Muscle of back (tissue), 13 donors: ENCODE results near the gene MPRIP. TPM values are rescaled to one million over a fixed set of nuclear protein-coding genes. Genes with fewer than 3 reads are reported as not detected.
"Not testable (repeated sequence)": the region's sequence is repeated elsewhere in the genome, so short reads cannot be mapped to it uniquely, and the experiment has no call there.

Source experiments
- DNase-seq, 3 donors: peaks; one replicate each; pipeline versions ENCODE4 v3.0.0 to v3.0.0-alpha.2; 2013
- long read RNA-seq, 9 donors: transcript quantifications; one replicate each; lab custom pipeline, GENCODE V29; 2026
- polyA plus RNA-seq, 10 donors: library from polyadenylated mRNA; unstranded; fragments of 120-200 nt; gene quantifications; one replicate each; pipeline ENCODE4 v1.2.1, GENCODE V29; 2013; ENCODE audit not compliant: insufficient read length in 10 of 10

MPRIP gene, protein sequence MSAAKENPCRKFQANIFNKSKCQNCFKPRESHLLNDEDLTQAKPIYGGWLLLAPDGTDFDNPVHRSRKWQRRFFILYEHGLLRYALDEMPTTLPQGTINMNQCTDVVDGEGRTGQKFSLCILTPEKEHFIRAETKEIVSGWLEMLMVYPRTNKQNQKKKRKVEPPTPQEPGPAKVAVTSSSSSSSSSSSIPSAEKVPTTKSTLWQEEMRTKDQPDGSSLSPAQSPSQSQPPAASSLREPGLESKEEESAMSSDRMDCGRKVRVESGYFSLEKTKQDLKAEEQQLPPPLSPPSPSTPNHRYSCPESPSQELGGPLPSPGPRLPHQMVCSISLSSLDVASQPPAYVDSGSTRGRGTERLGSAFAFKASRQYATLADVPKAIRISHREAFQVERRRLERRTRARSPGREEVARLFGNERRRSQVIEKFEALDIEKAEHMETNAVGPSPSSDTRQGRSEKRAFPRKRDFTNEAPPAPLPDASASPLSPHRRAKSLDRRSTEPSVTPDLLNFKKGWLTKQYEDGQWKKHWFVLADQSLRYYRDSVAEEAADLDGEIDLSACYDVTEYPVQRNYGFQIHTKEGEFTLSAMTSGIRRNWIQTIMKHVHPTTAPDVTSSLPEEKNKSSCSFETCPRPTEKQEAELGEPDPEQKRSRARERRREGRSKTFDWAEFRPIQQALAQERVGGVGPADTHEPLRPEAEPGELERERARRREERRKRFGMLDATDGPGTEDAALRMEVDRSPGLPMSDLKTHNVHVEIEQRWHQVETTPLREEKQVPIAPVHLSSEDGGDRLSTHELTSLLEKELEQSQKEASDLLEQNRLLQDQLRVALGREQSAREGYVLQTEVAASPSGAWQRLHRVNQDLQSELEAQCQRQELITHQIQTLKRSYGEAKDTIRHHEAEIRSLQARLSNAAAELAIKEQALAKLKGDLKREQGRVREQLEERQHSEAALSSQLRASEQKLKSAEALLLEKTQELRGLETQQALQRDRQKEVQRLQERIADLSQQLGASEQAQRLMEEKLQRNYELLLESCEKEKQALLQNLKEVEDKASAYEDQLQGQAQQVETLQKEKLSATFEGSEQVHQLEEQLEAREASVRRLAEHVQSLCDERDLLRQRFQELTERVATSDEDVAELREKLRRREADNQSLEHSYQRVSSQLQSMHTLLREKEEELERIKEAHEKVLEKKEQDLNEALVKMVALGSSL (N-terminal part only)
- 100 to 1,000 TPM; 155 to 217 (median 183) TPM for polyA plus RNA-seq
- long read RNA-seq, donor 1, transcript MPRIP-202 (24 exons, 3,846 nt) = major isoform, 7 of 29 reads
- long read RNA-seq, donor 1, partial matches to known transcripts = 20 of 29 reads
- long read RNA-seq, donor 1, other reads (novel, unspliced or antisense) = 0 of 29 reads
- long read RNA-seq, donor 2, full-length matches to known transcripts = 7 of 21 reads
- long read RNA-seq, donor 2, partial matches to known transcripts = 14 of 21 reads
- long read RNA-seq, donor 2, other reads (novel, unspliced or antisense) = 0 of 21 reads
- long read RNA-seq, donor 3 = 0 reads
- long read RNA-seq, donor 4, full-length matches to known transcripts = 7 of 24 reads
- long read RNA-seq, donor 4, partial matches to known transcripts = 17 of 24 reads
- long read RNA-seq, donor 4, other reads (novel, unspliced or antisense) = 0 of 24 reads
- long read RNA-seq, donor 5, full-length matches to known transcripts = 2 of 118 reads
- long read RNA-seq, donor 5, partial matches to known transcripts = 116 of 118 reads
- long read RNA-seq, donor 5, other reads (novel, unspliced or antisense) = 0 of 118 reads
- long read RNA-seq, donor 6, full-length matches to known transcripts = 12 of 30 reads
- long read RNA-seq, donor 6, partial matches to known transcripts = 18 of 30 reads
- long read RNA-seq, donor 6, other reads (novel, unspliced or antisense) = 0 of 30 reads
- long read RNA-seq, donor 7, full-length matches to known transcripts = 10 of 47 reads
- long read RNA-seq, donor 7, partial matches to known transcripts = 37 of 47 reads
- long read RNA-seq, donor 7, other reads (novel, unspliced or antisense) = 0 of 47 reads
- long read RNA-seq, donor 8, partial matches to known transcripts = 5 of 9 reads
- long read RNA-seq, donor 8, other reads (novel, unspliced or antisense) = 0 of 9 reads
- long read RNA-seq, donor 9, partial matches to known transcripts = 0 of 2 reads
- long read RNA-seq, donor 9, other reads (novel, unspliced or antisense) = 0 of 2 reads

DNA sequence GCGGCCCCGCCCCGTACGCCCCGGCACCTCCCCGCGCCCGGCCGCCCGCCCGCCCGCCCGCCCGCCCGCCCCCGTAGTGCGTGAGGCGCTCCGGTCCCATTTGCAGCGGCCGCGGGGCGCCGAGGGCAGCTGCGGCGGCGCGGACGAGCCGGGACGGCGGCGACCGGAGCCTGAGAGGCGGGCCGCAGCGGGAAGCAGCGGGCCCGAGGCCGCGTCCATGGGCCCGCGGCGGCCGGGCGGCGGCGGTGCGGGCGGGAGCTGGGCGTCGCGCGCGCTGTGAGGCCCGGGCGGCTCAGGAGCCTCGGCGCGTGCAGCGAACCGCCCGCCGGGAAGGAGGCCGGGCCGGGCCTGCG is at the start of gene MPRIP:
Gene MPRIP, plus strand, starts transcription at position 74 of the 353 bp plus-strand sequence. CDS start 392 bp downstream, outside the sequence.
- DNase-seq = no peak

DNA sequence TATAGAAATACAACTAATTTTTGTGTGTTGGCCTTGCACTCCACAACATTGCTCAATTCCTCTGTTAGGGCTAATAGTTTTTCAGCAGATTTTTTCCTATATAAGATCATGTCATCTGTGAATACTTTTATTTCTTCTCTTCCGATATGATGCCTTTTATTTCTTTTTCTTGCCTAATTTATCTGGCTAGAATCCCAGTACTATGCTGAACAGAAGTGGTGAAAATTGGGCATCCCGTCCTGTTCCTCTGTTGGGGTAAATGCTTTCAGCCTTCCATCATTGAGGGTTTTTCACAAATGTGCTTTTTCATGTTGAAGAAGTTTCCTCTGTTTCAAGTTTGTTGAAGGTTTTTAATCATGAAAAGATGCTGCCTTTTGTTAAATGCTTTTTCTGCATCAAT is 47.6 kb upstream of the MPRIP start:
- DNase-seq = no peak

DNA sequence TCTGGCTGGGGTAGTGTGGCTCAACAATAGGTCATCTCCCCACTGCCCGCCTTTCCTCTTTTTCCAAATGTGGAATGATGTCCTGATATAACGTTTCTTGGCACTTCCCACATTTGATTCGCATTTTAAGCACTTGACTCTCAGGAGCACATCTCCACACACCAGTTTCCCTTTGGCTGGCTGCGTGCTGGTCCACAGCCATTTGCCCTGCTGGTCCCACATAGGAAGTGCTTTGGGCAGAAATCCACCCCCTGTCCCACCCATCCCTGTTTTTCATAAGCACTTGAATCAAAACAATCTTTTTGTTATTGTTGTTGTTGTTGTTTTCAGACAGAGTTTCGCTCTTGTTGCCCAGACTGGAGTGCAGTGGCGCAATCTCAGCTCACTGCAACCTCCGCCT is 46.3 kb upstream of the MPRIP start:
- DNase-seq = no peak

DNA sequence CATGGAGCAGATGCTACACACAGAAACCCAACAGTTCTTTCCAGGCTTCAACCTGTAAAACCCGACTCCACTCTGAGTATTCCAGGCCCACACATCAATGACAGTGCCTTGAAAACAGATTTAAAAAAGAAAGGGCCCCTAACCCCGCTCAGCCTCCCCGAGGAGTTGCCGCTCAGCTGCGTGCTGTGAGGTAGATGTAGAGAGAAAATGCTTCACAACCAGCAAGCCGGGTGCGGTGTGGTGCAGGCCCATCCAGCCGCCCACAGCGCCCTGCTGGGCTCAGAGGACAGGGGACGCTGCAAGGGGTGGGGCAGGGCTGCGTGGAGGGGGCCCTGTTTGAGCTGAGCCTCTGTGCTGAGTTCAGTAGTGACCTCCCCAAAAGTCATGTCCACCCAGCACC is 45.5 kb upstream of the MPRIP start:
- not testable (repeated sequence) for DNase-seq

DNA sequence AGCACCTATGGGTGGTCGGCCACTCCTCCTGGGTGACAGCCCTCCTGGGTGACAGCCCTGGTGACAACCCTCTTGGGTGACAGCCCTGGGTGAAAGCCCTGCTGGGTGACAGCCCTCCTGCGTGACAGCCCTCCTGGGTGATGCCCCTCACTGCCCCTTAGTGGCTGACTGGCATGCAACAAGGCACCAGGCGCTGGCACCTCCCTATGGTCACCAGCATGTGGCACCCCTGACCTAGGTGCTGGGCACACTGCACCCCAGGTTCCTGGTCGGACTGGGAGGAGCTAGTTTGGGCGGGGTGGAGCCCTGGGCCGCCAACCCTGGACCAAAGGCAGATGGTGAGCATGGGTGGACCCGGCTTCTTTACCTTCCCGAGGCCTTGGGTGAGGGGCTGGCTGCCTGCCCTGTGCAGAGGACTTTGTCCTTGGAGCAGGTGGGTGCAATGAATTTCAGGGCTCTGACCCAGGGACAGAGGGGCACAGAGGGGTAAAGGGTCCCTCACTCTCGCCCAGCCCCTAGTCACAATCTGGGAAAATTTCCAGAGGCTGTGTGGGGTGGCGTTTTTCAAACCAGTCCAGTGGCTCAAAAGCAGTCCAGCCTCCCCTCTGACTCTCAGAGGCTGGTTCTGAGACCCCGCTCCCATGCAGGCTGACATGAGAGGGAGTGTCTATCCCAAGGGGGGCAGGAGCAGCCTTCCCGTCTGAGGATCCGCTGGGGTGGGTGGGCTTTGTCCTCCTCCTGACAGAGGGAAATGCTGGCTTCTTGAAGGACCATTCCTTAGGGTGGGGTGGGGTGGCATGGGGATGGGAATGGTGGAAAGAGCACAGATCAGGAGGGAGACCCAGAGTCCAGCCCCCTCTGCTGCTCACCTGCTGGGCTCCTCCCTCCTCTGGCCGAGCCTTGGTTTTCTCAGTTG is 44.5 kb upstream of the MPRIP start:
- DNase-seq = no peak

DNA sequence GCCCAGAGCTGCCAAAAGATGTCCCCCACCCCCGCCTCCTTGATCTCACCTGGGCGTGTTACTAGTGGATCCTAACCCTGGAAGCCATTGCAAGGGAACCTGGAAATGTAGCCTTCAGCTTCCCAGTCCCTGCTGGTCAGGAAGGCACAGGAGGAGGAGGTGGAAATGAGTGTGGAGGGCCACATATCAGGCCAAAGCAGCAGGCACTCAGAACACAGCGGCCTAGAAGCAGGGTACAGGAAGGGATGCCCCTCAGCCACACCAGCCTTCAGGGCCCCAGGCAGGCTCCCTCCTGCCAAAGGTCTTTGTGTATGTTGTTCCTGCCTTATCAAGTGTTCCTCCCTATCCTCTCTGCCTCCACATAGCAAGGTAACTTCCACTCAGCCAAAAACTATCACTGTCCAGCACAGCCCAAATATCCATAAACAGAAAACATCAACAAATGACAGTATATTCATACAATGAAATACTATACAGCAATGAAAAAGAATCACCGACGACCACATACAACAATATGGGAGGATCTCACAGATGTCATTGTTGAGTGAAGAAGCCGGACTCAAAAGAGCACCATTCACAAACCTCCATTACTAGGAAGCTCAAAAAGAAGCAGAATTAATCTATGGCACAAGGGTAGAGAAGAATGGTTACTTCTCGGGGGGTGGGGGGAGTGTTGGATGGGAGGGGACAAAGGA is 42.2 kb upstream of the MPRIP start:
- no peak for DNase-seq

DNA sequence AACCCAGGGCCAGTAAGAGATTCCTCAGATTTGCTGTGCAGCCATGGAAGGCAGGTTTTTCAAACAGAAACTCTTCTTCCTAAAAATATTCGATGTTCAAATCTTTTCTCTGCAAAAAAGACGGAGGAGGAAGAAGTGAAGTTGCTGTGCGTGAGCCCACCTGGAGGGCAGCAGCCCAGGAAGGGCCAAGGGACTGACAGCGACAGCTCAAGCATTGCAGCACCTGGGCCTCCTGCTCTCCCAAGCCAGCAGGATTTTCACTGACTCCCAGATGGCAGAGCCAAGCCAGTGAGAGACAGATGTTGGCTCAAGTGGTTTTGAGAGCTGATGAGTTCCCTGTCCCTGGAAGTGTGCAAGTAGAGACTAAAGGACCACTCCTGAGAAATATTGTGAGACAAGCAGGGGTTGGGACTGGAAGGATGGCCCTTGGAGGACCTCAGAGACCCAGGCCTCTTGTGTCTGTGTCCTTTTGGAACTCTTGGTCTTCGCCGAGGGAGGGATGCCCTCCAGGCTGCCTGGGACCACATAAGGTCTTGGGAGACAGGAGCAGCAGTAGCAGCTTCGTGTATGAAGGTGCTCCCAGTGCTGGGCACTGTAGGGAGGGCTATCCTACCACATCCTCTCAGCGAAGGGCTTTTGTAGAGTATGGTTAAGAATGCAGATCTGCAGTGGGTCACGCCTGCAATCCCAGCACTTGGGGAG is 41.0 kb upstream of the MPRIP start:
- DNase-seq = no peak

DNA sequence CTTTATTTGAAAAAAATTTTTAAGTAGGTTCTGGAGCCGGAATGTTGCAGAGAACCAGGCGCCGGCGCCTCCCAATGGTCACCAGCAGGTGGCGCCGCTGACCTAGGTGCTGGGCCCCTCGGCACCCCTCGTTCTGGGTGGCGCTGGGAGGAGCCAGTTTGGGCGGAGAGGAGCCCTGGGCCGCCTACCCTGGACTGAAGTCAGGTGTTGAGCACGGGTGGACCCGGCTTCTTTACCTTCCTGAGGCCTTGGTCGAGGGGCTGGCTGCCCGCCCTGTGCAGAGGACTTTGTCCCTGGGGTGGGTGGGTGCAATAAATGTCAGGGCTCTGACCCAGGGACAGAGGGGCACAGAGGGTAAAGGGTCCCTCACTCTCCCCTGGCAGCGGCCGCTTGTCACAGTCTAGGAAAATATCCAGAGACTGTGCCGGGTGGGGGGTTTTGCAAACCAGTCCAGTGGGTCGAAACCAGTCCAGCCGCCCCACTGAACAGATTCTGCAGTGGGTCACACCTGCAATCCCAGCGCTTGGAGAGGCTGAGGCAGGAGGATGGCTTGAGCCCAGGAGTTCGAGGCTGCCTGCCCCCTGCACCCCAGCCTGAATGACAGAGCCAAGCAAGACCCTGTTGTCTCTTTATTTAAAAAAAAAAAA is 40.3 kb upstream of the MPRIP start:
- DNase-seq = peak; percentile 56 to 84 (median 77)

DNA sequence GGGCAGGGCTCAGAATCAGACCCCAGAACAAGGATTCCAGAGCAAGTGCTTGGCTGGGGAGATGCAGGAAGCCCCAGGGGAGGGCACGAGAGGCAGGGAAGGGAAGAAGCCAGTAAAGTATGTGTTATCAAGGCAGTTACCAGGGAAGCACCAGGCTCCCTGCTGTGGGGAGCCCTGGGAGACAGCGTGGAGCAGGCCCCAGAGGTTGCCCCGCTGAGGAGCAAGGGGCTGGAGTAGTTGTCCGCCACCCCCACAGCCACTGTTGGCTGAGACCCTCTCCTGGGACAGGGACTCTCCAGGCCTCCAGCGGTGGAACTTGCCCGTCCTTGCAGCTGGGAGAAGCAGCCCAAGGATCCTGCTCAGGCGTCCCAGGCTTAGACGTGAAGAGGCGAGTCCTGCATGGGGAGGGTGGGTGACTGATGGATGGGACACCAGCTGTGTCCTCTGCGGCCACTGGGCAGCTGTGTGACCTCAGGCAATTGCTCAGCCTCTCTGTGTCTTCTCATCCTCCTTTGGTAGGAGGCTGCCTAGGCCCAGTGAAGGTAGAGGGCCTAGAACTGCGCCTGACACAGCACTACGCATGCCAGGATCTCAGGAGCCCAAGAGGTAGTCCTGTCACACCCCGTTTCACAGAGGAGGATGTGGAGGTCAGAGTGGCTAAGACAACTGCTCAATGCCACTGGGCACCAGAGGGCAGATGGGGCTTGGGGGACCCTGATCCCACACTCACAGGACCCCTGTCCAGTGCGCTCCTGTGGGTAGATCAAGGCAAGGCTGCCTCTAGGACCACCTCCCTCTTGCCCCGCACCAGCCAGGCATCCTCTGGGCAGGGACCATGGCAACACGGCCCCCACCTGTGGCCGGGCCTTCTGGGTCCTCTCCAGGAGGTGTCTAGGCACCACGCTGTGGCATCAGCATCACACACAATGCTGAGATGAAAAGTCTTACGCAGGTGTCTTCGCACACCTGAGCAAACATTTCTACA is 39.2 kb upstream of the MPRIP start:
- not testable (repeated sequence) for DNase-seq

DNA sequence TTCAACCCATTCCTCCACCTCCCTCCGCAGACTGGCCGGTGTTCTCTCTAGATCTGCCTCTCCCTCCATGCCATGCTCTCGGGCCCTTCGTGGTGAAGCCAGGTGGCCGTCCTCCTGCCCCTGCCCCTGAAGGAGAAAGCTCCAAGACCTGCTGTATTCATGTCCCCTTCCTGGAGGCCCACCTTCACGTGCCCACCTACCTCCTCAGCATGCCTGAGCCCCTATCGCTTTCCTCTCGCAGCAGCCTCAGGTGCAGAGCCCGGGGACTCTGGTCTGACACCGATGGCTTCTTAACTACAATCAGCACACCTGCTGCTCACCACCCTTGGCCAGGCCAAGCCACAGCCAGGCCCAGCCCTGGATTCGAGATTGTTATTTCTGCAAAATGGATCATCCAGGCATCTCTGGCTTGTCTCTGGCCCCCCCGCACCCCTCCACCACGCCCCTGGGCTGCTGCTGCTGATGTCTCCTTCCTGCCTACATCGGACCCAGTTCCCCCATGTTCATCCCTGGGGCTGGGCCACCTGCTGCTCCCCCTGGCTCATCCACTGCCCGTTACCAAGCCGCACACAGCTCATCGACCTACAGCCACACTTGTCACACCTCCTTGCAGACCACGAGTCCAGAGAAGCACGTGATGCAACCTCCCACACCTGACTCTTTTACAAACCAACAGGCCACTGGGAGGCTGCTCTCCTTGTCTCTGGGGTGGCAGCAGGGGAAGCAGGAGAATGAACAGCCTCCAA is 37.8 kb upstream of the MPRIP start:
- DNase-seq = no peak

DNA sequence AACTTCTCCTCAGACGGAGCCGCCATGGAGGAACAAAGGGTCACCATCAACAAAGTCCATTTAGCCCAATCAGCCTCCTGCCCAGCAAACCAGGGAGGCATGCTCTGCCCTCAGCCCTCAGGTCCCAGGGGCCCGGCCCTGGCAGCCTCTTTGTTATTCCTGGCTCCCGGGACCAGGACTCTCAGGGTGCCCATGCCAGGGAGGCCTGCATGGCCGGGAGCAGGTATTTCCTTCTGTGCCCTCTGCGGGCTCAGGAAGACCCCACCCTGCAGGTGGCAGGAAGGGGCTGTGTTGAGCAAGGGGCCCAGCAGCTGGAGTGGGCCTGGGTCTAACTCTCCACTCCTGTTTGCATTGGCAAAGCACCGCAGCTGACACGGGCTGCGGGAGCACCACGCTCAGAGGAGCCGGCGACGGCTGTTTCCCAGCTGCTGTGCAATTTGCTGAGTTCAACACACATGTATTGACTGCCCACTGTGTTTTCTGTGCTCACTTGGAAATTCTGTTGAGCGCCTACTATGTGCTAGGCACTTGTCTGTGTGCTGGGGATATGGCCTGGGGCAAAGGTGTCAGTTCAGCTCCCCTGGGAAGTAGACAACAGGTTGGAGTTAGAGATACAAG is 37.2 kb upstream of the MPRIP start:
- DNase-seq = not testable (repeated sequence)

DNA sequence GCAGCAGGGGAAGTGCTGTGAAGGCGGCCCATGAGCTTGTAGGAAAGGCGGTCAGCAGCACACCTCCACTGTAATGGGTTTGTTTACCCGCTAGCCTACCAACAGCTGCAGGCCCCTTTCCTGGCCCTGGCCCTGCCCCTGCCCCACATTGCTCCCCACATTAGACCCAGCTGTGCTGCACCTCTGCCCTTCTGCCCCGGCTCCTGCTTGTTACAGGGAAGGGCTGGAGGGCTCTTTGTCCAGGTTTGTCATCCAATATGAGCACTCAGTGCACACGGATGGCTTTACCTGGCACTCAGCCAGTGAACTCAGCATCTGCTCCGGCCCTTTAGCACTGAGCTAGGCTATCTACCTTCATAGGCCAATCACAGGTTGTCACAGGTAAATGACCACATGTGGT is 34.4 kb upstream of the MPRIP start:
- DNase-seq = not testable (repeated sequence)

DNA sequence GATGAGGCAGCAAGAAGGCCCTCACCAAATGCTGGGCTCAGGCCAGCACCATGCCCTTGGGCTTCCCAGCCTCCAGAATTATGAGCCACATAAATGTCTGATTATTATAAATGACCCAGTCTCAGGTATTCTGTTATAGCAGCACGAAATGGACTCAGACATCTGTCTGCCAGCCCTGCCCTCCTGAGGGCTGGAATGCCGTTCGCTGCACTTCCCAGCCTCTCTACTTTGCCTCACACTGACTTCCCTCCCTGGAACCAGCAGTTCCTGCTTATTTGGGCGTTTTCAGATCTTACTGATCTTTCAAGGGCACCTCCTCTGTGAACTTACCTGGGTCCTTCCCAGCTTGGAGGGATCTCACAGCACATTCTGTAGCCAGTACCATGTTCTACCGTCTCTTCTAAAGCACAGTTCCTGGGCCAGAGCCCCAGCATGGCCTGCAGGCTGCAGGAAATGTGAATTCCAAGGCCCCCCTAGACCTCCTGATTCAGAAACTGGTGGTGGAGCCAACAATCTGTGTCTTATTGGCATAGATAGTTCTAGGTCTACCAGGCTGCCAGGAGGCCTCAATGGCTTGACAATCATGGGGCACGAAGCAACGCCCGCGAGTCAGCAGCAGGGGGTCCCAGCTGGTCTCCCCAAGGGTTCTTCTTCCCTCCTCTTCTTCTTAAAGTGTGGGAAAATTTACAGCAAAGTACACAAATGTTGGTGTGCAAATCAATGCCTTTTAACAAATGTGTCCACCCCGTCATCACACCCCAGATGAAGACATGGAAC is 33.4 kb upstream of the MPRIP start:
- DNase-seq = not testable (repeated sequence)

DNA sequence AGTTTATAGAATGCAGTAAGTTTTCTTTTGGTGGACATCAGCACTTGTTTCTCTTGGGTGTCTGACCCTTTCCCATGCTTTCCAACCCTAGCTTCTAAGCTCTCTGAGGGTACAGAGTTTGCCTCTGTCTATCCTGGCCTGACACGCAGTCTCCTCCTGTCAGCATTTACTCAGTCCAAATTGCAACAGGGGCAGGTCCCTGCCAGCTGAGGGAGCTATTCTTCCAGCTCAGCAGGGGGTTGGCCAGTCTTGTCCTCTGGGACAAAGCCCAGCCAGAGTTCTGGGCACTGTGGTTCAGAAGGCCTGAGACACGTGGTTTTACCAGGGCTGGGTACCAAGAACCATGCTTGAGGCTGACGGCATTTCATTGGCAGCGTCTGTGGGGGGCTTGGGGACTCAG is 32.3 kb upstream of the MPRIP start:
- DNase-seq = not testable (repeated sequence)
